Measurements from ENCODE around the gene RGMB.
"Not testable (repeated sequence)": the region's sequence is repeated elsewhere in the genome, so short reads cannot be mapped to it uniquely, and the experiment has no call there.

The RGMB gene

DNA sequence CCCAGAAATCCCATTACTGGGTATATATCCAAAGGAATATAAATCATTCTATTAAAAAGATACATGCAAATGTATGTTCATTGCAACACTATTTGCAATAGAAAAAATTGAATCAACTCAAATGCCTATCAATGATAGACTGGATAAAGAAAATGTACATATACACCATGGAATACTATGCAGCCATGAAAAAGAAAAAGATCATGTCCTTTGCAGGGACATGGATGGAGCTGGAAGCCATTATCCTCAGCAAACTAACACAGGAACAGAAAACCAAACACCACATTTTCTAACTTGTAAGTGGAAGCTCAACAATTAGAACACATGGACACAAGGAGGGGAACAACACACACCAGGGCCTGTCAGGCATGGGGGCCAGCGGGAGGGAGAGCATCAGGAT is 25.2 kb upstream of the RGMB start:
- H3K9me3 ChIP-seq (ENCODE audit: control insufficient read depth, insufficient read depth, low read depth, low read length); H3K4me1 ChIP-seq (ENCODE audit: control insufficient read depth, insufficient read depth, low read length); H3K36me3 ChIP-seq (ENCODE audit: control insufficient read depth in 2 of 2, insufficient read depth in 1 of 2, low read length in 2 of 2); H3K27ac ChIP-seq (ENCODE audit: extremely low read depth, low read depth, low read length); POLR2A ChIA-PET; H3K4me3 ChIP-seq (ENCODE audit: low read depth, low read length): not testable (repeated sequence)
- peak; percentile 98 for TF ChIP-seq ZNF146 (tag by site-specific recombination; IDR thresholded peaks at IDR 0.05)
- CTCF ChIA-PET: interaction anchor here (1.2 kb wide), 1 partner anchor 23 kb away, joined by 3 read pairs; no protein-coding TSS in a partner anchor

DNA sequence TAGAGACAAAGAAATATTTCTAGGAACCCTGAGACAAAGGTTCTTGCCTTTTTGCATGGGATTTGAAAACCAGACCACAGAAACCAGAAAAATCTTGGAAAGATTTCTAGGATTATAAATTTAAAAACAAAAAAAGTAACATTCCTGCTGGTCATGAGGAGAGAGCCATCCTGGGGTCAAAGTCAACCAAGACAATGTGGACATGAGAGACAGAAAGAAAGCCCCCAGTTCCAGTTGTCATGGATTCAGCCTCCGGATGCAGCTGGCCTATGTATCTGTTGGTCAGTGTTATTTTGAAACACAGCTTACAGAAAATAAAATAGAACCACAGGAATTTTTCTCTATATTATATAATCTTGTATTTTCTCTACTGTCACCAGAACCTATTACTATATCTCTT is 24.4 kb upstream of the RGMB start:
- Histone ChIP-seq H3K36me3 (ENCODE audit: control insufficient read depth in 2 of 2, insufficient read depth in 1 of 2, low read length in 2 of 2) (no peaks in the 10 kb centered on the region), H3K27ac (ENCODE audit: extremely low read depth, low read depth, low read length) (no peak overlapping the region), H3K4me1 (ENCODE audit: control insufficient read depth, insufficient read depth, low read length) (no peaks in the 10 kb centered on the region; the same call in 1 of the 2 replicates), H3K9me3 (ENCODE audit: control insufficient read depth, insufficient read depth, low read depth, low read length) (no peaks in the 10 kb centered on the region), H3K4me3 (ENCODE audit: low read depth, low read length) (no peak overlapping the region)
- ChIA-PET CTCF (interaction anchor here (1.2 kb wide), 1 partner anchor 22 kb away, joined by 3 read pairs; no protein-coding TSS in a partner anchor), POLR2A (no interaction called here)
- TF ChIP-seq ZXDB (tag by site-specific recombination; IDR thresholded peaks at IDR 0.05): no peak
- TF ChIP-seq SP2 (tag by site-specific recombination; IDR thresholded peaks at IDR 0.05): no peak
- TF ChIP-seq MZF1 (tag by site-specific recombination; IDR thresholded peaks at IDR 0.05; ENCODE audit: borderline replicate concordance): no peak
- no peak for TF ChIP-seq ZNF658 (tag by site-specific recombination; IDR thresholded peaks at IDR 0.05)
- TF ChIP-seq ZNF239 (tag by site-specific recombination; IDR thresholded peaks at IDR 0.05): no peak
- TF ChIP-seq ZNF610 (tag by site-specific recombination; IDR thresholded peaks at IDR 0.05; ENCODE audit: borderline replicate concordance): no peak
- TF ChIP-seq KLF7 (tag by site-specific recombination; IDR thresholded peaks at IDR 0.05; ENCODE audit: borderline replicate concordance): no peak
- TF ChIP-seq ZNF701 (tag by site-specific recombination; IDR thresholded peaks at IDR 0.05): no peak
- no peak for TF ChIP-seq ZNF184 (tag by site-specific recombination; IDR thresholded peaks at IDR 0.05)
- no peak for TF ChIP-seq ZNF473 (tag by site-specific recombination; IDR thresholded peaks at IDR 0.05)
- TF ChIP-seq ZNF621 (tag by site-specific recombination; IDR thresholded peaks at IDR 0.05): no peak
- TF ChIP-seq ZNF138 (tag by site-specific recombination; IDR thresholded peaks at IDR 0.05; ENCODE audit: borderline replicate concordance): no peak
- TF ChIP-seq ZNF2 (tag by site-specific recombination; IDR thresholded peaks at IDR 0.05): no peak
- TF ChIP-seq, protein P1, sequence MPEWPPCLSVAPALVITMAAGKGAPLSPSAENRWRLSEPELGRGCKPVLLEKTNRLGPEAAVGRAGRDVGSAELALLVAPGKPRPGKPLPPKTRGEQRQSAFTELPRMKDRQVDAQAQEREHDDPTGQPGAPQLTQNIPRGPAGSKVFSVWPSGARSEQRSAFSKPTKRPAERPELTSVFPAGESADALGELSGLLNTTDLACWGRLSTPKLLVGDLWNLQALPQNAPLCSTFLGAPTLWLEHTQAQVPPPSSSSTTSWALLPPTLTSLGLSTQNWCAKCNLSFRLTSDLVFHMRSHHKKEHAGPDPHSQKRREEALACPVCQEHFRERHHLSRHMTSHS (tag by site-specific recombination; IDR thresholded peaks at IDR 0.05): no peak
- no peak for TF ChIP-seq ZBTB1 (tag by site-specific recombination; IDR thresholded peaks at IDR 0.05)
- TF ChIP-seq ZNF404 (tag by site-specific recombination; IDR thresholded peaks at IDR 0.05): no peak
- TF ChIP-seq ZNF416 (tag by site-specific recombination; IDR thresholded peaks at IDR 0.05): no peak

DNA sequence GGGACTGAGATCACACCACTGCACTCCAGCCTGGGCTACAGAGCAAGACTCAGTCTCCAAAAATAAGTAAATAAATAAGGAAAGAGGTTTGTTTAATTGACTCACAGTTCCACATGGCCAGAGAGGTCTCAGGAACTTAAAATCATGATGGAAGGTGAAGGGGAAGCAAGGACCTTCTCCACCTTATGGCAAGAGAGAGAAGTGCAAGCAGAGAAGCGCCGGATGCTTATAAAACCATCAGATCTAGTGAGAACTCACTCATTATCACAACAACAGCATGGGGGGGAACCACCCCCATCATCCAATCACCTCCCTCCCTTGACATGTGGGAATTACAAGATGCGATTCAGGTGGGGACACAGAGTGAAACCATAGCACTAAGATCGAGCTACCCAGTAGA is 22.8 kb upstream of the RGMB start:
- Histone ChIP-seq H3K4me1 (ENCODE audit: control insufficient read depth, insufficient read depth, low read length) (no peaks in the 10 kb centered on the region; the same call in 1 of the 2 replicates), H3K9me3 (ENCODE audit: control insufficient read depth, insufficient read depth, low read depth, low read length) (no peaks in the 10 kb centered on the region), H3K36me3 (ENCODE audit: control insufficient read depth in 2 of 2, insufficient read depth in 1 of 2, low read length in 2 of 2) (no peaks in the 10 kb centered on the region), H3K4me3 (ENCODE audit: low read depth, low read length) (no peak overlapping the region), H3K27ac (ENCODE audit: extremely low read depth, low read depth, low read length) (no peak overlapping the region)
- TF ChIP-seq, protein P2, sequence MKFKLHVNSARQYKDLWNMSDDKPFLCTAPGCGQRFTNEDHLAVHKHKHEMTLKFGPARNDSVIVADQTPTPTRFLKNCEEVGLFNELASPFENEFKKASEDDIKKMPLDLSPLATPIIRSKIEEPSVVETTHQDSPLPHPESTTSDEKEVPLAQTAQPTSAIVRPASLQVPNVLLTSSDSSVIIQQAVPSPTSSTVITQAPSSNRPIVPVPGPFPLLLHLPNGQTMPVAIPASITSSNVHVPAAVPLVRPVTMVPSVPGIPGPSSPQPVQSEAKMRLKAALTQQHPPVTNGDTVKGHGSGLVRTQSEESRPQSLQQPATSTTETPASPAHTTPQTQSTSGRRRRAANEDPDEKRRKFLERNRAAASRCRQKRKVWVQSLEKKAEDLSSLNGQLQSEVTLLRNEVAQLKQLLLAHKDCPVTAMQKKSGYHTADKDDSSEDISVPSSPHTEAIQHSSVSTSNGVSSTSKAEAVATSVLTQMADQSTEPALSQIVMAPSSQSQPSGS (tag by site-specific recombination; IDR thresholded peaks at IDR 0.05; ENCODE audit: low read depth): no peak
- TF ChIP-seq, protein P3, sequence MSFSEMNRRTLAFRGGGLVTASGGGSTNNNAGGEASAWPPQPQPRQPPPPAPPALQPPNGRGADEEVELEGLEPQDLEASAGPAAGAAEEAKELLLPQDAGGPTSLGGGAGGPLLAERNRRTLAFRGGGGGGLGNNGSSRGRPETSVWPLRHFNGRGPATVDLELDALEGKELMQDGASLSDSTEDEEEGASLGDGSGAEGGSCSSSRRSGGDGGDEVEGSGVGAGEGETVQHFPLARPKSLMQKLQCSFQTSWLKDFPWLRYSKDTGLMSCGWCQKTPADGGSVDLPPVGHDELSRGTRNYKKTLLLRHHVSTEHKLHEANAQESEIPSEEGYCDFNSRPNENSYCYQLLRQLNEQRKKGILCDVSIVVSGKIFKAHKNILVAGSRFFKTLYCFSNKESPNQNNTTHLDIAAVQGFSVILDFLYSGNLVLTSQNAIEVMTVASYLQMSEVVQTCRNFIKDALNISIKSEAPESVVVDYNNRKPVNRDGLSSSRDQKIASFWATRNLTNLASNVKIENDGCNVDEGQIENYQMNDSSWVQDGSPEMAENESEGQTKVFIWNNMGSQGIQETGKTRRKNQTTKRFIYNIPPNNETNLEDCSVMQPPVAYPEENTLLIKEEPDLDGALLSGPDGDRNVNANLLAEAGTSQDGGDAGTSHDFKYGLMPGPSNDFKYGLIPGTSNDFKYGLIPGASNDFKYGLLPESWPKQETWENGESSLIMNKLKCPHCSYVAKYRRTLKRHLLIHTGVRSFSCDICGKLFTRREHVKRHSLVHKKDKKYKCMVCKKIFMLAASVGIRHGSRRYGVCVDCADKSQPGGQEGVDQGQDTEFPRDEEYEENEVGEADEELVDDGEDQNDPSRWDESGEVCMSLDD (tag by site-specific recombination; IDR thresholded peaks at IDR 0.05): no peak
- no peak for TF ChIP-seq ZBTB7A (tag by site-specific recombination; IDR thresholded peaks at IDR 0.05; ENCODE audit: low read depth)
- no peak for TF ChIP-seq ZNF747 (tag by site-specific recombination; IDR thresholded peaks at IDR 0.05)
- no peak for TF ChIP-seq MEIS1 (CRISPR knock-in tag; IDR thresholded peaks at IDR 0.05; ENCODE audit: borderline replicate concordance)
- TF ChIP-seq TCF7L2 (IDR thresholded peaks at IDR 0.05; ENCODE audit: borderline replicate concordance, low read depth, low read length): no peak
- ChIA-PET CTCF (interaction anchor here (0.6 to 1.8 kb wide), 4 partner anchors 10 to 179 kb away, joined by 3 to 6 read pairs (median 4); no protein-coding TSS in a partner anchor), POLR2A (no interaction called here)

DNA sequence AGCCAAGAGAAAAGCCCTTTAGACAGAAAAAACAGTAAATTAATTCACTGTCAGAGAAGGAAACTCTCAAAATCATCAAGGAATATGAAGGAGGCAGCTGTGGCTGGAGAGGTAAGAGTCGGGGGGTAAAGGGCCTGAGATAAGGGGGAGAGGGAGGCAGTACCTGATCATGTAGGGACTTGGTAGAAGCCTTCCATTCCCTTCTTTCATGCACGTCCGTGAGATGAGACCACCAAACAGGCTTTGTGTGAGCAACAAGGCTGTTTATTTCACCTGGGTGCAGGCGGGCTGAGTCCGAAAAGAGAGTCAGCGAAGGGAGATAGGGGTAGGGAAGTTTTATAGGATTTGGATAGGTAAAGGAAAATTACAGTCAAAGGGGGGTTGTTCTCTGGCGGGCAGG is 21.1 kb upstream of the RGMB start:
- H3K4me1 ChIP-seq (ENCODE audit: control insufficient read depth, insufficient read depth, low read length); H3K27ac ChIP-seq (ENCODE audit: extremely low read depth, low read depth, low read length); H3K9me3 ChIP-seq (ENCODE audit: control insufficient read depth, insufficient read depth, low read depth, low read length); H3K36me3 ChIP-seq (ENCODE audit: control insufficient read depth in 2 of 2, insufficient read depth in 1 of 2, low read length in 2 of 2); POLR2A ChIA-PET; H3K4me3 ChIP-seq (ENCODE audit: low read depth, low read length): not testable (repeated sequence)
- CTCF ChIA-PET: interaction anchor here (0.8 to 1.8 kb wide), 5 partner anchors 9 to 20 kb away, joined by 3 to 7 read pairs (median 5); no protein-coding TSS in a partner anchor

Measured in HEK293 (cell line).